NCI-H2029 (cell line): ENCODE data around the gene BLCAP.
"Not testable (repeated sequence)": the region's sequence is repeated elsewhere in the genome, so short reads cannot be mapped to it uniquely, and the experiment has no call there.

Experiments used
- DNase-seq: peaks from one replicate; lab custom pipeline; 2025; lab: John Stamatoyannopoulos, UW

Gene BLCAP

DNA sequence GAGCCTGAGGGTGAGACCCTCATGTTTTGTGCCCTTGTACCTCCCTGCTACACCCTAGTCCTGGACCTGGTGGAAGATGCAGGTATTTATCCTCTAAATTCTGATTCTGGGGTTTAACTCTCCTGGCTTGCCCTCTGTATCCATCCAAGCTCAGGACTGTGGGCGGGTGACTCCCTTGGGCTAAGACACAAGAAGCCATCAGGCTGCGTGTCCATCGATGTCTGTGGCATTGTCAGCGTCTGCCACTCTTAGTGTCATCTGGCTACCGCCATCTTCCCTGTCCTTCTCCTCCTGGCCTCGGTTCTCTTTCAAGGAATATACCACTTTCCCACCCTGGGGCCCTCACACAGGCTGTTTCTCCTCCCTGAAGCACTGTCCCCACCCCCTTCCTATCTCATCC, 28.9 kb upstream of the BLCAP start:
- no peak for DNase-seq

DNA sequence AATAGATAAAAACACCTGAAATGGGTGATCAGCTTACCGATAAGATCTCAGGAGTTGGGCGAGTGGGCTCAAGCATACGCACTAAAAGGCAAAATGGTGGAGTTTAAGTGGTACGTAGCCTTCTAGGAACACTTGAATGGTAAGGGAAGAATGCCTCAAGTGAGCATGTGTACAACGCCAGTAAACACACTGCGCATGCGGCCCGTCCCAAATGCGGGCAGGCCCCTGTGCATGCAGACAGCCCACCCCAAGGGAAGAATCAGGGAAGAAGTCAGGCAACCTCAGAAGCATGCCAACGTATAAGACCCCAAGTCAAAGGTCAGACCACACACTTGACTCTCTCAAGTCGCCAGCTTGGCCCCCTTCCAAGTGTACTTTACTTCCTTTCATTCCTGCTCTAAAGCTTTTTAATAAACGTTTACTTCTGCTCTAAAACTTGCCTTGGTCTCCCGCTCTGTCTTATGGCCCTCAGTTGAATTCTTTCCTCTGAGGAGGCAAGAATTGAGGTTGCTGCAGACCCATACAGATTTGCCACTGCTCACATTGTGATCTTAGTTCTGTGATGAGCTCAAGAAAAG, 27.1 kb upstream of the BLCAP start:
- not testable (repeated sequence) for DNase-seq

DNA sequence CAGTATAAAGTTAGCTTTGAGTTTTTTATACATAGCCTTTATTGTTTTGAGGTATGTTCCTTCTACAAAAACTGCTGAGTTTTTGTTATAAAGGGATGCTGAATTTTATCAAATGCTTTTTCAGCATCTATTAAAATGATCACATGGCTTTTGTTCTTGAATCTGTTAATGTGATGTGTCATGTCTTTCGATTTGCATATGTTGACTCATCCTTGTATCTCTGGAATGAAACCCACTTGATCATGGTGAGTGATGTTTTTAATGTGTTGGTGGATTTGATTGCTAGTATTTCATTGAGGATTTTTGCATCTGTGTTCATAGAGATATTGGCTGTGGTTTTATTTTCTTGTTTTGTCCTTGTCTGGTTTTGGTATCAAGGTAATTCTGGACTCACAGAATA, 24.7 kb upstream of the BLCAP start:
- no peak for DNase-seq

DNA sequence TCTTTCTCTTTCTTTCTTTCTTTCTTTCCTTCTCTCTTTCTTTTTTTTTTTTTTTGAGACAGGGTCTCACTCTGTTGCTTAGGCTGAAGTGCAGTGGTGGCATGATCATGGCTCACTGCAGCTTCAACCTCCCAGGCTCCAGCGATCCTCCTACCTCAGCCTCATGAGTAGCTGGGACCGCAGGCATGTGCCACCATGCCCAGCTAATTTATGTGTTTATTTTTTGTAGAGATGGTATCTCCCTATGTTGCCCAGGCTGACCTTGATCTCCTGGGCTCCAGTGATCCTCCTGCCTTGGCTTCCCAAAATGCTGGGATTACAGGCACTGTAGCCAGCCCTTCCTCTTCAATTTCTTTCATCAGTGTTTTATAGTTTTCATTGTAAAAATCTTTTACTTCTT, 24.0 kb upstream of the BLCAP start:
- not testable (repeated sequence) for DNase-seq

DNA sequence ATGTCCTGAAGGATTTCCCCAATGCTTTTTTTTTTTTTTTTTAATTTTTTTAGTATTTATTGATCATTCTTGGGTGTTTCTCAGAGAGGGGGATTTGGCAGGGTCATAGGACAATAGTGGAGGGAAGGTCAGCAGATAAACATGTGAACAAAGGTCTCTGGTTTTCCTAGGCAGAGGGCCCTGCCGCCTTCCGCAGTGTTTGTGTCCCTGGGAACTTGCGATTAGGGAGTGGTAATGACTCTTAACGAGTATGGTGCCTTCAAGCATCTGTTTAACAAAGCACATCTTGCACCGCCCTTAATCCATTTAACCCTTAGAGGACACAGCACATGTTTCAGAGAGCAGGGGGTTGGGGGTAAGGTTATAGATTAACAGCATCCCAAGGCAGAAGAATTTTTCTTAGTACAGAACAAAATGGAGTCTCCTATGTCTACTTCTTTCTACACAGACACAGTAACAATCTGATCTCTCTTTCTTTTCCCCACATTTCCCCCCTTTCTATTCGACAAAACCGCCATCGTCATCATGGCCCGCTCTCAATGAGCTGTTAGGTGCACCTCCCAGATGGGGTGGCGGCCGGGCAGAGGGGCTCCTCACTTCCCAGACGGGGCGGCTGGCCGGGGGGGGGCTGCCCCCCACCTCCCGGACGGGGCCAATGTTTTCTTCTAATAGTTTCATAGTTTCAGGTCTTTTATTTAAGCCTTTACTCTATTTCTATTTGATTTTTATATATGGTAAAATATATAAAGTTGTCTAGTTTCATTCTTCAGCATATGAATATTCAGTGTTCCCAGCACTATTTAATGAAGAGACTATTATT, 22.6 kb upstream of the BLCAP start:
- DNase-seq: not testable (repeated sequence)

DNA sequence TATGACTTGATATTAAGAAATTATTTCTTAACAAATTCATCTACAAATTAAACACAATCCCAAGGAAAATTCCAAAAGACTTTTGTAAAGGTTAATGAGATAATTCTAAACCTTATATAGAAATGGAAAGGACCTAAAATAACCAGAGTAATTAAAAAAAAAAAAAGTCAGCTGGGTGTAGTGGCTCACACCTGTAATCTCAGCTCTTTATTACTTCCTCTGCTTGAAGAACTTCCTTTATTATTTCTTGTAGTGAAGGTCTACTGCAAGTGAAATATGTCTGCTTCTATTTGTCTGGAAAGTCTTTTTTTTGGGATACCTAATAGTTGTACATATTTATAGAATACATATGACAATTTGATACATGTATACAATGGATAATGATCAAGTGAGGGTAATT, 20.2 kb upstream of the BLCAP start:
- no peak for DNase-seq

DNA sequence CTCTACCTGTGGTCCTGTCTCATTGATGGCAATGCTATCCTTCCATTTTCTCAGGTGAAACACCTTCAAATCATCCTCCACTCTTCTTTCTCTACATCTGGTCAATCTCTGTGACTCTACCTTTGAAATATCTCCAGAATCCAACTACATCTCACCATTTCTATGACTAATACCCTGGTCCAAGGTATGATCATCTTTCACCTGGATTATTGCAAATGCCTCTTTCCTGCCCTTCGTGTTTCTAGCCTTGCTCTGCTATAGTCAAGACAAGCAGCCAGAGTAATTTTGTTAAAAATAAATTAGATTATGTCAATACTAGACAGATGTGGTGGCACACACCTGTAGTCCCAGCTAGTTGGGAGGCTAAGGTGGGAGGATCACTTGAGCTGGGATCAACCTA, 17.8 kb upstream of the BLCAP start:
- DNase-seq: no peak

DNA sequence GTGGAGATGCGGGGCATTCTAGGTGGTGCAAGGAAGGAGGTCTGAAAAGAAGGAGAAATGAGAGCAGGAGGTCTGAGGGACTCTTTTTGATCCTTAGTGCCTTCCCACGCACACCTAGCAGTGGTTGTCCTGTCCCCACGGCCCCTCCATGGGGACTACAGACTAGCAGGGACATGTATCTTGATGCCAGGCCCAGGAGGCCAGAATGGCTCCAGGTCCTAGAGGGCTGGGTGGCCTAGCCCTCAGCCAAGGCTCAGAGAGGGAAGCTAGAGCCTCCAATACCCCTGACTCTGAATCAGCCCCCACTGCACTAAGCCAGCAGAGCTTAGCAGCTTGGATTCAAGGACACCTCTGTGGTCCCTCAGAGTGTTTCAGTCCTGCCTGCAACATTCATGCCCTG, 16.7 kb upstream of the BLCAP start:
- no peak for DNase-seq

DNA sequence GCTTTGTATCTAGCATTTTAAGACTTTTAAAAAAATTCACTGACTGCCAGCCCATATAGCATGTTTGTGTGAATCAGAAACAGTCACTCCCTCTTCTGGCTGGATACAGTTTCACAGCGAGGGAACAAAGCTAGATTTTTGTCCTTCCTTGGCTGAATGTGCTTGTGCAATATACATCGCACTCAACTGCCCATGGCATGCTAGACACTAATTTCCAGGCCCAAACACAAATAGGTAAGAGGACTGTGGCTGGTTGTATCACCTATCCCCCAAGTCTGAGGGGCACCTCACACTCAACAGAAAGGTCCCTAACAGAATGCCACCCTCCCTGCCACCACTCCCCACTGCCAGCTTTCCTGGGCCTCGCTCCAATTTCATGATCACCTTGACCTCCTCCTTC, 16.2 kb upstream of the BLCAP start:
- DNase-seq: no peak

DNA sequence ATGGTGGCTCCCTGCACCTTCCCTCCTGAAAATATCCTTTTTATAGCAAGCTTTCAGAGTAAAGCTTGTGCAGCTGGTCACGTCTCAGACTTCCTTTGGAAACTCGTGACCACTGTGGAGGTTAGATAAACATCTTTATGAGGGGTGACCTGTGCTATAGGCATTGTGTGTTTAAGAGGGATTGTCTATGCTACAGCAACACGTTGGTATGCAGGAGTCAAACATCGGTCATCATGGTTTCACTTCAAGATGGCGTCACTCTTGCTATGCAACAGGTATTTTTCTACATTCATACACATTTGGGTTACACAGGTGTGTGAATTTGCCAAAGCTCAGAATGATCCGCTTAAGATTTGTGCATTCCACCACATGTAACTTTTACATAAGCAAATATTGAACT, 14.6 kb upstream of the BLCAP start:
- no peak for DNase-seq

DNA sequence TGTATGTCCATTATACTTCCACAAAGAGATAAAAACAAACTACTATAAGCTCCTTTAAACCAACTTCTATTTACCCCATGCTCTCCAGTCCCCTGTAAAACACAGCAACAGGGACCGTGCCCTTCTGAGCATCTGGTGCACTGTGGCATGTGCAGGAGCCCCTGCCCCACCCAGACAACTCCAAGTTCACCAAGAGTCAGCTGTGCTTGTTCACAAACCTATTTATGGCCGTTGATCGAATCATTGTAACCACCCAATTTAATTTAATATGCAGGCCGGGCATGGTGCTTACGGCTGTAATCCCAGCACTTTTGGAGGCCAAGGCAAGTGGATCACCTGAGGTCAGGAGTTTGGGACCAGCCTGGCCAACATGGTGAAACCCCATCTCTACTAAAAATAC, 13.7 kb upstream of the BLCAP start:
- no peak for DNase-seq

DNA sequence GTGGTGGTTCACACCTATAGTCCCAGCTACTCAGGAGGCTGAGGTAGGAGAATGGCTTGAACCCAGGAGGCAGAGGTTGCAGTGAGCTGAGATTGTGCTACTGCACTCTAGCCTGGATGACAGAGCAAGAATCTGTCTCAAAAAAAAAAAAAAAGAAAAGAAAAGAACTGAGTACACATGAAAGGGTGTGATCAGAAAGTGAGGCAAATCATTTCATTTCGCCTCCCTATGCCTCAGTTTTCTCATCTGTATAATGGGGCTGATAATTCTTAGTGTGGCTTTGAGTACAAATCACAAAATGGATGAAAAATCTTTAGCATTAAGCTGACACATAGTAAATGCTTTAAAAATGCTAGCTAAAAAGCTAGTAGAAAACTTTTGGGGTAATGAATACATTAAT, 13.2 kb upstream of the BLCAP start:
- not testable (repeated sequence) for DNase-seq

DNA sequence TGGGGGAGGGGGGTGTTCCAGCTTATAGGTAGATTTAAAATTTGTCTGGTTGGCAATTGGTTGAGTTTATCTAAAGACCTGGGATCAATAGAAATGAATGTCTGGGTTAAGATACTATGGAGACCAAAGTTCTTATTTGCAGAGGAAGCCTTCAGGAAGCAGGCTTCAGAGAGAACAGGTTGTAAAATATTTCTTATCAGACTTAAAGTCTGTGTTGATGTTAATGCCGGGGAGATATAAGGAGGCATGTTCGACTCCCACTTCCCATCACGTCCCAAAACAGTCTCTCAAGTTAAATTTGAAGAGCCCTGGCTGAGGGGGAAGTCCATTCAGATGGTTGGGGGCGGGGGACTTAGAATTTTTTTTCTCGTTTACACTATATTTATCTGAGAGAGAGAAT, 12.3 kb upstream of the BLCAP start:
- no peak for DNase-seq

DNA sequence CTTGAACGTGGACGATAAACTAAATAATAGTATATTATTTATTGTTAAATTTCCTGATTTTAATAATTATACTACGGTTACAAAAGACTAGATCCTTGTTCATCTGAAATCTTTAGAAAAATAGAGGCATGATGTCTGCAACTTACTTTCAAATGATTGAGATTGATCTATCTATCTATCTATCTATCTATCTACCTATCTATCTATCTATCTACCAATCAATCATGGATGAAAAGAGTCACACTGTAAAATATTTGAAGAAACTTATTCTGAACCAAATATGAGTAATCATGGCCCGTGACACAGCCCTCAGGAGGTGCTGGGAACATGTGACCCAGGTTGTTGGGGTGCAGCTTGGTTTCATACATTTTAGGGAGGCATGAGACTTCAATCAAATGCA, 11.7 kb upstream of the BLCAP start:
- no peak for DNase-seq

DNA sequence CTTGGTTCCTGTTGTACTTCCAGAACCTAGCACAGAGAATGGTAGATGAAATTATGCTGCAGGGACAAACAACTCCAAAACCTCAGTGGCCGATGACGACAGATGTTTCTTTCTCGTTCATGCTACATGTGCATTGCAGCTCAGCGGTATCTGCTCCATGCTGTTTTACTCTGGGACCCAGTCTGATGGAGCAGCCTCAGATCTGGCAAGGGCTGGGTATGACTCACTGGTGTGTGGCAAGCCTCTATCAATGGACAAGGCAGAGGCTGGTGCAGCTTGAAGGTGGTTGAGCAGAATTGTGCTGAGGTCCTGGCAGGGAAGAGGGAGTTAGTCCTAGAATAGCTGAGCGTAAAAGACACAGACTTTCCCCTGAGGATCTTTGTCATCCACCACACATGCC, 10.3 kb upstream of the BLCAP start:
- DNase-seq: no peak

DNA sequence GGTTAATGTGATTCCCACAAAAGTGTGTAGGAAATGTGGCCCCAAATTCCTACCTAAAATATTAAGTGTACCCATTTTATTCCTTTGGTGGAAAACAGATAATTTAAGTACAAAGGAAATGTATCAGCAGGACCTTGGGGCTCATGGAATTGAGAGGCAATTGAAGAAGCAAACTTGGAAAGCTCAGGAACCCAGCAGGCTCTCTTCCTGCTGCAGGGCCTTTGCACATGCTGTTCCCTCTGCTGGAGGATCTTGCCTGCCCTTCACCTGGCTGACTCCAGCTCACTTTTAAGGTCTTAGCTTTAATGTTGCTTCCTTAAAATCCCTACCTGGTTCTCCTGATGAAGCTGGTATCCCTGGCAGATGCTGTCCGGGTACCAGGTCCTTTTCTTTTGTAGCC, 9.8 kb upstream of the BLCAP start:
- no peak for DNase-seq

DNA sequence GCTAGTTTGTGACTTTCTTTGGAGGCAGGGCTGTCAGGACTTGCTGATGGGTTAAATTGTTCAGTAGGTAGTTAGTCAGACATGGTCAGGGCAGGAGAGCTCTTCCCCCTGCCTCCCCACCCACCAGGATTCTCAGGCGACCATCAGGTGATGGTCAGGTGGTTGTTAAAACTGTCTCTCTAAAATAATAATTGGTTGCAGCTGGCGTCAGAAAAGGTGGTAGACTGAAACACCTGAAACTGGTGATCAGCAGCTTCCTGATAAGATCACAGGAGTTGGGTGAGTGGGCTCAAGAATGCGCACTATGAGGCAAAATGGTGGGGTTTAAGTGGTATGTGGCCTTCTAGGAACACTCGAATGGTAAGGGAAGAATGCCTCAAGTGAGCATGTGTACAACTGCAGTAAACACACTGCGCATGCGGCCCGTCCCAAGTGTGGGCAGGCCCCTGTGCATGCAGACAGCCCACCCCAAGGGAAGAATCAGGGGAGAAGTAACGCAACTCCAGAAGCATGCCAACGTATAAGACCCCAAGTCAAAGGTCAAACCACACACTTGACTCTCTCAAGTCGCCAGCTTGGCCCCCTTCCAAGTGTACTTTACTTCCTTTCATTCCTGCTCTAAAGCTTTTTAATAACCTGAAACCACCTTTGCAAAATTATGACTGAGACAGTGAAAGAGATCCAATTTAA, 7.9 kb upstream of the BLCAP start:
- DNase-seq: no peak

DNA sequence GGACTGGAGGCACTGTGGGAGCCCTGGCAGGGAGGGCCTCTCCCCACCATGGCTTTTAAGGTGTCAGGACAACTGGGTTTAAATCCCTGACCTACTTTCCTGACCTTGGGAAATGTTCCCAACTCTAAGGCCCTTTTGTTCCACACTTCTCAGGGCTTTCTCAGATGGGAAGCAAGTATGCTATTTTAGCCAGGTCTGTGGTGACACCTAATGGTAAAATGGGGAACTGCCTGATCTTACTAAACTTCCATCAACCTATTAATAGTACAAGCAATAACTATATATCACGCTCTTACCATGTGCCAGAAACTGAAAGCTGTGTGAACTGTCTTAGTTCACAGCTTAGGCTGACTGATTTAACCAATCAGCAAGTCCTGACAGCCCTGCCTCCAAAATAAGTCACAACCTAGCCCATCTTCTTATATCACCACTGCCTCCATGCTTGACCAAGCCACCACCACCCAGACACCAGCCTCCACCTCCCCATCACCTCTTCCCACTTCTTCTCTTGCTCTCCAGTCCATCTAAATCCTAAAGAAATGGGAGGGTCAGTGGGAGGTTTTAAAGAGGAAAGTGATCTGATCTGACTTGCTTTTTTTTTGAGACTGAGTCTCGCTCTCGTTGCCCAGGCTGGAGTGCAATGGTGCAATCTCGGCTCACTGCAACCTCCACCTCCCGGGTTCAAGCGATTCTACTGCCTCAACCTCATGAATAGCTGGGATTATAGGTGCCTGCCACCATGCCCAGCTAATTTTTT, 6.9 kb upstream of the BLCAP start:
- DNase-seq: peak; percentile 63

DNA sequence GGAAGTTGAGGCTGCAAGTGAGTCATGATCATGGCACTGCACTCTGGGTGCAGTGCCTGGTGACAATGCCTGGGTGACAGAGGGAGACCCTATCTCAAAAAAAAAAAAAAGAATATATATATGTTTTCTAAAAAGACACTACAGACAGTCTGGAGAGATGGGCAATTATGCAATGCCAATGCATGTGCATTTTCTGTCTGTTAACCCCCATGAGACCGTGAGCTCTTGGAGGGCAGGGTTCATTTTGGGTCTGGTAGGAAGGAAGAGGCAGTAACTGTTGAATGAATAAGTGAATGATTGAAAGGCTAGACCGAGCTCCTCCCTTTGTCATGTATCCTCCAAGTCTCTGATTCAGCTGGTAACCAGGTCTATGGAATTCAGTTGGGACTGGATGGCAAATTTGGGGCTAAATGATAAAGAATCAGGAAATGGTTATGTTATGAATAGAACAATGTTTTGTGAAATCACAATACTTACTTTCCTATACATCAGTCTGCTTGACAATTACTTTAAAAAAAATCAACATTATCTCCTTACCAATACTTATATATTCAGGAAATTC, 5.6 kb upstream of the BLCAP start:
- DNase-seq: no peak

DNA sequence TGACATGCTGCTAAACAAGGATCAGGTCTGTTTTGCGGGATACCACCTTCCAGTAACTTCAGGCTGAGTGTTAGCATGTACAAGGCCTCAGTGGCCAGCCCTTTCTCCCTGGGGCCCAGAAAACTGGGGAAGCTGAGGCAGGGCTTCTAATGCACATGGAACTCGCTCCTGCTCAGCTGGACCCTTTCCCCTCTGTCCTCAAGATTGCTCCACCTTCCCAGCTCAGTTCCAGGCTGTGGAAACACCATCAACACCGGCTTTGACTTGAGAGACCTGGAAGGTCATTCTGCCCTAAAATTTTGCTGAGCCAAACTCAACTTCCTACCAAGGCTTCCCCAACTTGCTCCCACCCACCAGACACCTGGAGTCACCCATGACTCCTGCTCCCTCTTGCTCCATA, 4.2 kb upstream of the BLCAP start:
- no peak for DNase-seq

DNA sequence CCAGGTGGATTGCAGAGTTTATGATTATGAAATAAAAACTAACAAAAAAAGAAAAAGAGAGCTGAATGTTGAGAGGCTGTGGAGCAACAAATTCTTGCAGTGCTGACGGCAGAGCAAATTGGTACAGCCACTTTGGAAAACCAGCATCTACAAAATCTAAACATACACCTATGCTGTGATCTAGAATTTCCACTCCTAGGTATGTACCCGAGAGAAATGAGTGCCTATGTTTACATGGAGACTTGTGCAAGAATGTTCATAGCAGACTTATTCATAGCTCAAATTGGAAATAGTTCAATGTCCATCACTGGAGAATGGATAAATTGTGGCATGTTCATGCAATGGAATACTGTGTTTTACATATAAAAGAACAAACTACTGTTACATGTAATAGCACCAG, 3.0 kb upstream of the BLCAP start:
- no peak for DNase-seq

DNA sequence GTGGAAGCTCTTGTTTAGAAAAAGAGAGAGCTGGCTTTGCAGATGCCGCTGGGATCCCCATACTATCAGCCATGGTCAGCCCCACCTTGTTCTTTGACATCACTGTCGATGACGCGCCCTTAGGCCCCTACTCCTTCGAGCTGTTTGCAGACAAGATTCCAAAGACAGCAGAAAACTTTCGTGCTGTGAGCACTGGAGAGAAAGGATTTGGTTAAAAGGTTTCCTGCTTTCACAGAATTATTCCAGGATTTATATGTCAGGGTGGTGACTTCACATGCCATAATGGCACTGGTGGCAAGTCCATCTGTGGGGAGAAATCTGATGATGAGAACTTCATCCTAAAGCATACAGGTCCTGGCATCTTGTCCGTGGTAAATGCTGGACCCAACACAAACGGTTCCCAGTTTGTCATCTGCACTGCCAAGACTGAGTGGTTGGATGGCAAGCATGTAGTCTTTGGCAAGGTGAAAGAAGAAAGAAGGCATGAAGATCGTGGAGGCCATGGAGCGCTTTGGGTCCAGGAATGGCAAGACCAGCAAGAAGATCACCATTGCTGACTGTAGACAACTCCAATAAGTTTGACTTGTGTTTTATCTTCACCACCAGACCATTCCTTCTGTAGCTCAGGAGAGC, 2.4 kb upstream of the BLCAP start:
- no peak for DNase-seq
